Measurements from ENCODE around the gene NUDT16L1. TPM values are rescaled to one million over a fixed set of nuclear protein-coding genes. Genes with fewer than 3 reads are reported as not detected.
"Not testable (repeated sequence)": the region's sequence is repeated elsewhere in the genome, so short reads cannot be mapped to it uniquely, and the experiment has no call there.

The NUDT16L1 gene
- polyA plus RNA-seq (2013, experiment 1 of 2), result 28.0 TPM
- polyA plus RNA-seq (2013, experiment 2 of 2), result 23.2 TPM

- peaks cover 38% of the 10 kb centered on the region for H3K36me3 ChIP-seq (ENCODE audit: control insufficient read depth, insufficient read depth, low read length)
- WGBS, 2 experiments (ENCODE audit: insufficient coverage in 2 of 2), result 0% methylated on average over 69 to 81 of the region's 91 CpGs
- H3K4me1 ChIP-seq (ENCODE audit: control insufficient read depth, insufficient read depth, low read length, poor library complexity, severe bottlenecking), result peaks cover 4% of the 10 kb centered on the region
- H3K4me3 ChIP-seq (ENCODE audit: extremely low read depth, insufficient read depth, low read length, poor library complexity, severe bottlenecking), result peak within 1 kb of the TSS; percentile 92
- H3K27ac ChIP-seq (ENCODE audit: low read depth, low read length, severe bottlenecking), result peak within 1 kb of the TSS; percentile 76
- H3K9me3 ChIP-seq (ENCODE audit: control insufficient read depth, low read length), result no peaks in the 10 kb centered on the region
These were observed at the start of gene NUDT16L1 for GRCh38 chr16:4693296-4693955. Gene NUDT16L1, plus strand, starts transcription at chr16:4693562. Its CDS starts 165 bp downstream, at chr16:4693727.

DNA sequence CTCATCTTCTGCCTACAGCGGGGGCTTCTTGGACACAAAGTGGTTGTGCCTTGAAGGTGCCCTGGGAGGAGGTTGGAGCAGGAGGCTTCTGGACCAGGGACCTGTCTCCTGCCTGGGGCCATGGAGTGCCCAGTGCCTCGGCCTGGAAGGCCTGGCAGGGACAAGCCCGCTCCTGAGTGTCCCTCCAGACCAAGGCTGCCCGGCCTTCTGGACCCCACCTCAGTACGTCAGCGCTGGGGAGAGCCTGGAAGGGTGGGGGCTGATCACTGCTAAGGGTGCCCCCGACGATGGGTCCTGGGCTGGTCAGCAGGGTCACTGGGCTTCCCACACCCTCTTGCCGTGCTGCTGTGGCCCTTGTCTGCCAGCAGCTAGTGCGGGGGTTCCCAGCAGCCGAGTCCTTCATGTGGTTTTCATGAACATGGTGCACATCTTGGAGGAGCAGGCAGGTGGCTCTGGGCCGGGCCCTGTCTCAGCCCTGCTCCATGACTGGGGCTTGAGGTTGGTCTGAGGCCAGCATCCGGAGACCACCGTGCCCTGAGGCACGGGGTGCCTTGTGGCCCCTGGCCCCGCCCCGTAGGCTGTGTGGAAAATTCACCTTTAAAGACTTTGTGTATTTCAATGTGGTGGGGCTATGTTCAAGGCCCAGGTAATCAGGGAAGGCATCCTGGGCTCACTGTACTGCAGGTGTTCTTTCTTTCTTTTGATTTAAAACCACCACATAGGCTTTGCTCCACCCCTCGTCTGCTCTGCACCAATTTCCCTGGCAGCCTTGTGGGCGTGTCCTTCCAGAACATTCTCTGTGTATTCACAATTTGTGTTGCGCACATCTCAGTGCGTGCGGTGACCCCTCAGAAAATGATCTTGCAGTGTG lies 46.4 kb upstream of the NUDT16L1 start:
- WGBS, 2 experiments (ENCODE audit: insufficient coverage in 2 of 2), result 98 to 99% methylated on average over 20 to 22 of the region's 22 CpGs
- Histone ChIP-seq H3K9me3 (ENCODE audit: control insufficient read depth, low read length) (peaks cover 3% of the 10 kb centered on the region), H3K4me3 (ENCODE audit: extremely low read depth, insufficient read depth, low read length, poor library complexity, severe bottlenecking) (no peak overlapping the region), H3K36me3 (ENCODE audit: control insufficient read depth, insufficient read depth, low read length) (peaks cover 67% of the 10 kb centered on the region), H3K4me1 (ENCODE audit: control insufficient read depth, insufficient read depth, low read length, poor library complexity, severe bottlenecking) (no peaks in the 10 kb centered on the region), H3K27ac (ENCODE audit: low read depth, low read length, severe bottlenecking) (no peak overlapping the region)

DNA sequence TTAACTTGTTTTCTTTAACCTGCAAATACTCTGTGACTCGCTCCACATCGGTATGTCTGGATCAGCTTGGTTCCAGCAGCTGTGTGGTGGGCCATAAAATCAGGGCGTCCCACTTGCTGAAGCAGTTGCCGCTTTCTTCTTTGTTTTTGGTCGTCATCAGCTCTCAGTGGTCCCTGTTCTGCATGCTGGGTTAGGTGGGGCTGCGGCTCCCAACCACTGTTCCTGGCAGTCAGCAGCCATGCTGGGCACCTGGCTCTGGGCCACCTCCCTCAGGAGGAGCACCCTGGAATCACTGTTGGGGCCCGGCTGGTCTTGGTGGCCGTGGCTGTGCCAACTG lies 45.8 kb upstream of the NUDT16L1 start:
- Histone ChIP-seq H3K4me1 (ENCODE audit: control insufficient read depth, insufficient read depth, low read length, poor library complexity, severe bottlenecking) (no peaks in the 10 kb centered on the region), H3K4me3 (ENCODE audit: extremely low read depth, insufficient read depth, low read length, poor library complexity, severe bottlenecking) (no peak overlapping the region), H3K27ac (ENCODE audit: low read depth, low read length, severe bottlenecking) (no peak overlapping the region), H3K36me3 (ENCODE audit: control insufficient read depth, insufficient read depth, low read length) (peaks cover 73% of the 10 kb centered on the region), H3K9me3 (ENCODE audit: control insufficient read depth, low read length) (peaks cover 3% of the 10 kb centered on the region)
- WGBS, 2 experiments (ENCODE audit: insufficient coverage in 2 of 2), result 91 to 96% methylated on average over 8 of the region's 8 CpGs

DNA sequence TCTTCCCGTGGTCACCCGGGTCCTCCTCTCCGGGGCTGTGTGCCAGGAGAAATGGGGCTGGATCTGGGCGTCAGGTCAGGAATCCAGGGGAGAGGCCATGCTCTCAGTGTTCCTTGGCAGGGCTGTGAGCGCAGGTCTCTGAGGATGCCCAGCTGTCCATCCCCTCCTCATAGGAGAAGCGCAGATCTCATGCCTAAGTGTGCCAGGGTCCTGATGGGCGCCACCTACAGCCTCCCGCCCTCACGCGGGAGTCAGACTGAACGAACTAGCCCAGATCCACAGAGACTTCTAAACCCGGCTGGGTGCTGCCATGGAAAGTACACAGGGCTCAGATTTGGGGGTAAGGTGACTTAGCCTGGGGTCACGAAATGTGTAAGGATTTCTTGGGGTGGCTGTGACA lies 44.4 kb upstream of the NUDT16L1 start:
- Histone ChIP-seq H3K4me3 (ENCODE audit: extremely low read depth, insufficient read depth, low read length, poor library complexity, severe bottlenecking) (no peak overlapping the region), H3K36me3 (ENCODE audit: control insufficient read depth, insufficient read depth, low read length) (peaks cover 76% of the 10 kb centered on the region), H3K9me3 (ENCODE audit: control insufficient read depth, low read length) (peaks cover 3% of the 10 kb centered on the region), H3K4me1 (ENCODE audit: control insufficient read depth, insufficient read depth, low read length, poor library complexity, severe bottlenecking) (no peaks in the 10 kb centered on the region), H3K27ac (ENCODE audit: low read depth, low read length, severe bottlenecking) (no peak overlapping the region)
- 93 to 95% methylated on average over 11 to 12 of the region's 13 CpGs for WGBS, 2 experiments (ENCODE audit: insufficient coverage in 2 of 2)

GRCh38 chr16:4649744-4650442 lies 43.5 kb upstream of the NUDT16L1 start:
- WGBS, 2 experiments (ENCODE audit: insufficient coverage in 2 of 2), result 95 to 96% methylated on average over 20 to 24 of the region's 25 CpGs
- Histone ChIP-seq H3K4me3 (ENCODE audit: extremely low read depth, insufficient read depth, low read length, poor library complexity, severe bottlenecking) (no peak overlapping the region), H3K27ac (ENCODE audit: low read depth, low read length, severe bottlenecking) (no peak overlapping the region), H3K9me3 (ENCODE audit: control insufficient read depth, low read length) (peaks cover 3% of the 10 kb centered on the region), H3K36me3 (ENCODE audit: control insufficient read depth, insufficient read depth, low read length) (peaks cover 84% of the 10 kb centered on the region), H3K4me1 (ENCODE audit: control insufficient read depth, insufficient read depth, low read length, poor library complexity, severe bottlenecking) (no peaks in the 10 kb centered on the region)

DNA sequence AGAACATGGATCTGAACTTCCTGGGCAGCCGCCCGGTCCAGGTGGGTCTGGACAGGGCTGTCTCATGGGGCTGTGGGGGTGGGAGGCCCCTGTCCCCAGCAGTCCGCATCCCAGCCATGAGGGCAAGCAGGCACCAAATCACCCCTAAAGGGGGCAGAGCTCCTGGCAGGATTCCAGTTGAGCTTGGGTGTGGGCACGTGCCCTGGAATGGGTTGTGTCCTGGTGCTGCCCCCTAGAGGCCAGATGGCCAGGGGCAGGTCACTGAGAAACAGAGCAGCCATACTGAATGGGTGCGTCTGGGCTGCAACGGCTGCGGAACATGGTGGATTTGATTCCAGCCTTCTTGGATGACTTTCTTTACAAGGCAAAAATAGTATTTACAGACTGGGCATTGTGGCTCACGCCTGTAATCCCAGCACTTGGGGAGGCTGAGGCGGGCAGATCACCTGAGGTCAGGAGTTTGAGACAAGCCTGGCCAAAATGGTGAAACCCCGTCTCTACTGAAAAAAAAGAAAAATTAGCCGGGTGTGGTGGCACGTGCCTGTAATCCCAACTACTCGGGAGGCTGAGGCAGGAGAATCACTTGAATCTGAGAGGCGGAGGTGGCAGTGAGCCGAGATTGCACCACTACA lies 42.8 kb upstream of the NUDT16L1 start:
- not testable (repeated sequence) for H3K9me3 ChIP-seq (ENCODE audit: control insufficient read depth, low read length); H3K27ac ChIP-seq (ENCODE audit: low read depth, low read length, severe bottlenecking); H3K4me1 ChIP-seq (ENCODE audit: control insufficient read depth, insufficient read depth, low read length, poor library complexity, severe bottlenecking); H3K4me3 ChIP-seq (ENCODE audit: extremely low read depth, insufficient read depth, low read length, poor library complexity, severe bottlenecking)
- H3K36me3 ChIP-seq (ENCODE audit: control insufficient read depth, insufficient read depth, low read length), result peaks cover 85% of the 10 kb centered on the region
- 88 to 90% methylated on average over 11 to 13 of the region's 15 CpGs for WGBS, 2 experiments (ENCODE audit: insufficient coverage in 2 of 2)

DNA sequence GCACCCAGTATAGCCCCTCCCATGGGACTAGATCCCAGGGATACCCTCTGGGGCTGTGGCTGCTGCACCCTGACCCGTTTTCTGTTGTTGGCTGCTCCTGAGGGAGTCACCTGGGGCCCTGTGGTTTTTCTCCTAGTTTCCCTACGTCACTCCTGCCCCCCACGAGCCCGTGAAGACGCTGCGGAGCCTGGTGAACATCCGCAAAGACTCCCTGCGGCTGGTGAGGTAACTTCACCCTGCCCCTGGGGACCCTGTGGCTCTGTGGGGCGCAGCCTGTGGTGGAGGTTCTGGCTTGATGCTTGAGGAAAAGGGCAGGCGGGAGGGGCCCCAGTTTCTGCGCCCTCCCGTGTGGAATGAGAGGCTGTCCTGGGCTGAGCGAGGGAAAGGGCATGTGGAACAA lies 41.5 kb upstream of the NUDT16L1 start:
- WGBS, 2 experiments (ENCODE audit: insufficient coverage in 2 of 2), result 97 to 99% methylated on average over 13 of the region's 13 CpGs

GRCh38 chr16:4652561-4652960 lies 40.8 kb upstream of the NUDT16L1 start:
- Histone ChIP-seq H3K36me3 (ENCODE audit: control insufficient read depth, insufficient read depth, low read length) (peaks cover 82% of the 10 kb centered on the region), H3K4me1 (ENCODE audit: control insufficient read depth, insufficient read depth, low read length, poor library complexity, severe bottlenecking) (no peaks in the 10 kb centered on the region), H3K4me3 (ENCODE audit: extremely low read depth, insufficient read depth, low read length, poor library complexity, severe bottlenecking) (no peak overlapping the region), H3K27ac (ENCODE audit: low read depth, low read length, severe bottlenecking) (no peak overlapping the region), H3K9me3 (ENCODE audit: control insufficient read depth, low read length) (no peaks in the 10 kb centered on the region)
- 97 to 98% methylated on average over 21 to 25 of the region's 25 CpGs for WGBS, 2 experiments (ENCODE audit: insufficient coverage in 2 of 2)

More for the DNA sequence above, 41.5 kb upstream of the NUDT16L1 start:
- H3K4me3 ChIP-seq (ENCODE audit: extremely low read depth, insufficient read depth, low read length, poor library complexity, severe bottlenecking), result no peak overlapping the region
- peaks cover 82% of the 10 kb centered on the region for H3K36me3 ChIP-seq (ENCODE audit: control insufficient read depth, insufficient read depth, low read length)
- H3K9me3 ChIP-seq (ENCODE audit: control insufficient read depth, low read length), result no peaks in the 10 kb centered on the region
- H3K4me1 ChIP-seq (ENCODE audit: control insufficient read depth, insufficient read depth, low read length, poor library complexity, severe bottlenecking), result no peaks in the 10 kb centered on the region
- no peak overlapping the region for H3K27ac ChIP-seq (ENCODE audit: low read depth, low read length, severe bottlenecking)

DNA sequence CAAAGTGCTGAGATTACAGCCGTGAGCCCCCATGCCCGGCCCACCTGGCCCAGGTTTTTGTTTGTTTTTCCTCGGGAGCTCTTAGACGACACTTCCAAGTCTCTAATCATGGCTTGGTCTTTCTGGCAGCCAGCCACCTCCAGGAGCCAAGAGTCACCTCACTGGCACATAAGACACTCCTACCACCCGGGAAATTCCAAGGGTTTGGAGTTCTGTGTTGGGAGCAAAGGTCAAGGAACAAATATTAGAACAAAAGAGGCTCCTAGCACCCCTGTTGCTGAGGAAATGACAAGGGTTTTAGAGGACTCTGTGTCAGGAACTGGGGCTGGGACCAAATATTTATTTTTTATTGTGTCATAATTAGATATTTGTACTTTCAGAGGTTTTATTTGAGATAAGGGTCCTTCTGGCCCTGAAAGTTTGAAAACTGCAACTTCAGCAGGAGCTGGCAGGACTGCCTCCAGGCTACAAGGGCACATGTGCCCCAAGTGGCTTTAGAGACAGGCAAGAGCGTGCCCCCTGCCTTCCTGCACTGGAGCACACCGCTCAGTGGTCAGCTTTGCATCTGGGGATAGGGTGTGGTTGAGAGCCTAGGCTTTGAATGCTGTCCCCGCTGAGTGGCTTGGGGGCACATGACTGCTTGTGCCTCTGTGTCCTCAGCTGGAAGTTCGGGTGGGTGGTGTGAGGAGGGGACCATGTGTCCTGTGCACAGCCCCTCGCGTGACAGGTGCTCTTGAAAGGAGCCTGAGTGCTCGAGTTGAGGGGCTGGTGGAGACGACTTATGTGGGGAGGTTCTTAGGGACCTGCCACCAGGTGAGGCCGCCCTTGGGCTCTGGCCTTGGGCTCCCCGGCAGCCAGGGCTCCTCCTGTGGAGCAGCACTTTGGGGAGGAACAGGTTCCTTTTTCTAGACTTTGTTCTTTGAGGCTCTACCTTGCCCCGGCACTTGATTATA lies 39.1 kb upstream of the NUDT16L1 start:
- no peaks in the 10 kb centered on the region for H3K4me1 ChIP-seq (ENCODE audit: control insufficient read depth, insufficient read depth, low read length, poor library complexity, severe bottlenecking)
- no peaks in the 10 kb centered on the region for H3K9me3 ChIP-seq (ENCODE audit: control insufficient read depth, low read length)
- peaks cover 87% of the 10 kb centered on the region for H3K36me3 ChIP-seq (ENCODE audit: control insufficient read depth, insufficient read depth, low read length)
- 94% methylated on average over 9 to 12 of the region's 16 CpGs for WGBS, 2 experiments (ENCODE audit: insufficient coverage in 2 of 2)
- H3K27ac ChIP-seq (ENCODE audit: low read depth, low read length, severe bottlenecking), result no peak overlapping the region
- no peak overlapping the region for H3K4me3 ChIP-seq (ENCODE audit: extremely low read depth, insufficient read depth, low read length, poor library complexity, severe bottlenecking)

Data from mesodermal cell (in vitro differentiated cells).